Measurements from ENCODE around the gene TSPYL2.

GRCh38 chrX:53044995-53045394, 37.2 kb upstream of the TSPYL2 start:
- TF ChIP-seq CTCF (IDR thresholded peaks at IDR 0.05): no peak
- TF ChIP-seq JUN (IDR thresholded peaks at IDR 0.05): no peak
- no peak for TF ChIP-seq ZNF302 (CRISPR knock-in tag; IDR thresholded peaks at IDR 0.05)
- no peak for TF ChIP-seq PHF8 (IDR thresholded peaks at IDR 0.05; ENCODE audit: borderline replicate concordance, low read depth)
- TF ChIP-seq FOSL2 (IDR thresholded peaks at IDR 0.05): no peak
- TF ChIP-seq FOSL2 (CRISPR knock-in tag; IDR thresholded peaks at IDR 0.05): no peak
- no peak for TF ChIP-seq REST (IDR thresholded peaks at IDR 0.05)
- no peak for TF ChIP-seq POLR2A (IDR thresholded peaks at IDR 0.05; ENCODE audit: low read length)
- TF ChIP-seq BCL3 (IDR thresholded peaks at IDR 0.05): no peak
- TF ChIP-seq PBX3 (IDR thresholded peaks at IDR 0.05): no peak
